Endothelial cell (in vitro differentiated cells): Measurements from ENCODE around the gene NACC1. TPM values are rescaled to one million over a fixed set of nuclear protein-coding genes. Genes with fewer than 3 reads are reported as not detected.

Experiments
- DNase-seq: peaks from one replicate; pipeline ENCODE4 v3.0.0; 2021; ENCODE audit warnings: low spot score
- H3K27ac Mint-ChIP-seq: one replicate; pipeline ENCODE4 v1.8.0; 2021; ENCODE audit warnings: mixed read lengths, inconsistent platforms; ENCODE audit not compliant: unreplicated experiment
- H3K27me3 Mint-ChIP-seq: one replicate; pipeline ENCODE4 v1.8.0; 2021; ENCODE audit warnings: mild to moderate bottlenecking, moderate library complexity, mixed read lengths, inconsistent platforms; ENCODE audit not compliant: unreplicated experiment
- H3K36me3 Mint-ChIP-seq: one replicate; pipeline ENCODE4 v1.8.0; 2021; ENCODE audit warnings: mild to moderate bottlenecking, low read depth, mixed read lengths, inconsistent platforms; ENCODE audit not compliant: unreplicated experiment
- H3K4me1 Mint-ChIP-seq: one replicate; pipeline ENCODE4 v1.8.0; 2021; ENCODE audit warnings: mild to moderate bottlenecking, mixed read lengths, inconsistent platforms; ENCODE audit not compliant: unreplicated experiment
- H3K4me3 Mint-ChIP-seq: one replicate; pipeline ENCODE4 v1.8.0; 2021; ENCODE audit warnings: mild to moderate bottlenecking, mixed read lengths, inconsistent platforms; ENCODE audit not compliant: unreplicated experiment
- H3K9me3 Mint-ChIP-seq: one replicate; pipeline ENCODE4 v1.8.0; 2021; ENCODE audit warnings: mixed read lengths, inconsistent platforms; ENCODE audit not compliant: unreplicated experiment
- total RNA-seq: library from RNA; stranded (reverse); fragmentation: NEBNext Ultra II Directional; extraction: Animal tissue kit (Norgen Biotek cat#: 25700); gene quantifications from one replicate; pipeline ENCODE4 v1.2.1, GENCODE V29; 2021; ENCODE audit not compliant: unreplicated experiment
- TF ChIP-seq, protein P1 (sequence below): fragments of 200-600 bp; sonication (generic); IDR thresholded peaks from one replicate; pipeline ENCODE4 v1.5.0; 2021; ENCODE audit warnings: antibody characterized with exemption; ENCODE audit not compliant: unreplicated experiment

NACC1 gene
- total RNA-seq, 1 donor from 2014 or later: 112 TPM

DNA sequence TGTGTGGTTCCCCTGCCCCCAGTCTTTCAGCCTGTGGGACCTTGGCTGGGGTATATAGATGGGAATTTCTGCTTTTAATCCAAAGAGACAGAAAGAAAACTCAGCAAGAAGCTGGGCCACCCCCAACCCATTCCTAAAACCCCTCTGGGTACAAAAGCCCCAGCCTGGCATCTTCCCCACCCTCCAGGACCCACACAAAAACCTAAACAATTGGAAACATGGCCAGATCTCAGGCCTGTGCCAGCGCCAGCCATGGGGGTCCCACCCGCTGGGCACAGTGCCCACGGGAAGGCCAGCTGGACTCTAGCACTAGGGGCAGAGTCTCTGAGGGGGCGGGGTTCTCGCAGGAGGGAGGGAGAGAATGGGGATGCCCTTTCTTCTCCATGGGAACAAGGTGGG lies 24.0 kb upstream of the NACC1 start:
- TF ChIP-seq, protein P1, sequence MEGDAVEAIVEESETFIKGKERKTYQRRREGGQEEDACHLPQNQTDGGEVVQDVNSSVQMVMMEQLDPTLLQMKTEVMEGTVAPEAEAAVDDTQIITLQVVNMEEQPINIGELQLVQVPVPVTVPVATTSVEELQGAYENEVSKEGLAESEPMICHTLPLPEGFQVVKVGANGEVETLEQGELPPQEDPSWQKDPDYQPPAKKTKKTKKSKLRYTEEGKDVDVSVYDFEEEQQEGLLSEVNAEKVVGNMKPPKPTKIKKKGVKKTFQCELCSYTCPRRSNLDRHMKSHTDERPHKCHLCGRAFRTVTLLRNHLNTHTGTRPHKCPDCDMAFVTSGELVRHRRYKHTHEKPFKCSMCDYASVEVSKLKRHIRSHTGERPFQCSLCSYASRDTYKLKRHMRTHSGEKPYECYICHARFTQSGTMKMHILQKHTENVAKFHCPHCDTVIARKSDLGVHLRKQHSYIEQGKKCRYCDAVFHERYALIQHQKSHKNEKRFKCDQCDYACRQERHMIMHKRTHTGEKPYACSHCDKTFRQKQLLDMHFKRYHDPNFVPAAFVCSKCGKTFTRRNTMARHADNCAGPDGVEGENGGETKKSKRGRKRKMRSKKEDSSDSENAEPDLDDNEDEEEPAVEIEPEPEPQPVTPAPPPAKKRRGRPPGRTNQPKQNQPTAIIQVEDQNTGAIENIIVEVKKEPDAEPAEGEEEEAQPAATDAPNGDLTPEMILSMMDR: peak; percentile 45
- no peaks in the 10 kb centered on the region for H3K9me3 Mint-ChIP-seq
- H3K4me3 Mint-ChIP-seq: no peak overlapping the region
- H3K27ac Mint-ChIP-seq: peak overlapping the region; percentile 30
- peaks cover 12% of the 10 kb centered on the region for H3K4me1 Mint-ChIP-seq
- no peak for DNase-seq
- peaks cover 3% of the 10 kb centered on the region for H3K36me3 Mint-ChIP-seq
- H3K27me3 Mint-ChIP-seq: peaks cover 3% of the 10 kb centered on the region

DNA sequence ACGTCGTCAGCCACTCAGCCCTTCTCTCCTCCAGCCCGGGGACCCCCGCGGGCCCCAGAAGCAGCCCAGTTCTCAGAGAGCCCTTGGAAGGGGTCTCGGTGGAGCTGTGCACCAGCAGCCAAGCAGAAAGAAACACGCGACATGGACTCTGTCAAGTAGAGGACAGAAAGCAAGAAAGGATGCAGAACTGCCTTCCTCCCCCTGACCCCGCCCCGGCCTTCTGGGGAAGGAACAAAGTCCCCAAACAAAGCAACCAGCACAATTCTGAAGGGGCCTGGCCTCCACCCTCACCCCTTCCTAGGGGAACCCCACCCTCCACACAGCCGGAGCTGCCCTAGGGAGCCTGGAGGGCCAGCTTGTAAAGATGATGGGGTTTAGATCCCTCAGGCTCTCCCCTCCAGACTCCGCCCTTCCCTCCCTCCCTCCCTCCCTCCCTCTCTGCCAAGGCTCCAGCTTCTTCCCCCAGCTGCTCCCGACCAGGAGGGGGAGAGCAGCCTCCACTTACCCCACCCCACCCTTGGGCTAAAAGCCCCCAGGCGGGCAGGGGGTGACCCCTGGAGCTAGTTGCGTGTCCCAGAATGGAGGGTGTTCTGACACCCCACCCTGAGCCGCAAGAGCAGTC lies 23.2 kb upstream of the NACC1 start:
- Mint-ChIP-seq H3K27ac (no peak overlapping the region), H3K4me3 (no peak overlapping the region), H3K36me3 (peaks cover 4% of the 10 kb centered on the region), H3K9me3 (no peaks in the 10 kb centered on the region), H3K27me3 (peaks cover 5% of the 10 kb centered on the region), H3K4me1 (peaks cover 13% of the 10 kb centered on the region)
- DNase-seq: no peak
- TF ChIP-seq, protein P1: no peak

DNA sequence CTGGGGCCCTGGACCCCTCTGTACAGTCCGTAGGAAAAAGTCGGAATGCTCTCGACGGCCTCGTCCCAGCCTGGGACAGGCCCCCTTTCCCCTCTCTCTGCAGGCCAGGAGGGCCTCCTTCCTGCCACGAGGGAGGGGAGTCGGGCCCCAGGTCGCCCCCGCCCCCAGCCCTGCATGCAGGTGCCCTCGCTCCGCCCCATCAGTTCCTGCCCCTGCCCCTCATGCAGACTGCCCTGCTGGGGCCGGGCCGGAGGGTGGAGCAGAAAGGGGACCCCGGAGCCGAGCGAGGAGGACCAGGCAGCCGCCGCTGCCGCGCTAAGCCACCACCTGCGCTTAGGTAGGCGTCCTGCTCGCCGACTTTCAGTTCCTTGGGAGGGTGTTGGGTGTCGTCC lies 22.7 kb upstream of the NACC1 start:
- Mint-ChIP-seq H3K27ac (no peak overlapping the region), H3K4me1 (peaks cover 18% of the 10 kb centered on the region), H3K9me3 (no peaks in the 10 kb centered on the region), H3K4me3 (peak overlapping the region; percentile 86), H3K27me3 (peaks cover 10% of the 10 kb centered on the region), H3K36me3 (peaks cover 9% of the 10 kb centered on the region)
- TF ChIP-seq, protein P1: no peak
- no peak for DNase-seq

DNA sequence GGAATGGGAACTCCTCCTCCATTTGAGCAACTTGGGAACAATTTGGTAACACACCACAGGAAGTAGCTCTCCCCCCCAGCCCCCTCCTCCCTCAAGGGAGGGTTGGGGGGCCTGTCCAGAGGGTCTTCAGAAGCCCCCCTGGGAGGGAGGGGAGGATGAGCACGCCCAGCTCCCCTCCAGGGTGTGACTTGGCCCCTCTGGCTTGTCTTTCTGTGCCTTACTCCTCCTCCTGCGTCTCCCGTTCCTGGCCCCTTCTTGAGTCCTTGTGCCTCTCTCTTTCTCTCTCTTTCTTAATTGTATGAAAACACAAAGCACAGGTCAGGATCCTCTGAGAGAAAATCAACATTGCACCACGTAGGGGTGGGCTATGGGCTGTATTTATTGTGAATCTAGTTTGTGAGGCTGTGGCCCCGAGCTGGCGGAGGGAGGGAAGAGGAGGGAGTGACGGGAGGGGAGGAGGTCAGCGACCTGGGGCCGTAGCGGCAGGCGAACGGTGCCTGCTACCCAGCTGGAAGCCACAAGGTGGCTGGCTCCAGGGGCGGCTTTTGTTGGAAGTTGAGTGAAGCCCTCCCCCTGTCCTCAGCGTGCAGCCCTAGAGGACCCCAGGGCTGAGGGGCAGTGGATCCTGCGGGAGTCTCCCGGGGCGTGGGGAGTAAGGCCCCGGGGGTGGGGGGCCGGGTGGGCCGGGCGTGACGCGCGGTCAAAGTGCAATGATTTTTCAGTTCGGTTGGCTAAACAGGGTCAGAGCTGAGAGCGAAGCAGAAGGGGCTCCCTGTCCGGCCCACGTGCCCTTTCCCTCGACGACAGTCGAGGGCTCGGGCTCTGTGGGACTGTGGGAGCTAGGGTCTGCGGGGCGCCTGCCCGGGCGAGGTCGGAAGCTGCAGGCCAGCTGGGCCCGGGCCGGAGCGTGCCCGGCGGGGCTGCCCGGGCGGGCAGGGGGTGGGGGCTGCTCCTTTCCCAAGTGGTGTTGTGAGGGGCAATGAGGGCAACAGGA lies 21.8 kb upstream of the NACC1 start:
- peak; percentile 75 for DNase-seq
- Mint-ChIP-seq H3K36me3 (peaks cover 9% of the 10 kb centered on the region), H3K9me3 (no peaks in the 10 kb centered on the region), H3K4me1 (peaks cover 19% of the 10 kb centered on the region), H3K27me3 (peaks cover 10% of the 10 kb centered on the region), H3K27ac (peak overlapping the region; percentile 55), H3K4me3 (peak overlapping the region; percentile 86)
- TF ChIP-seq, protein P1: peak; percentile 34
